RPMI7951 (cell line): ENCODE results near the gene TMEM138. TPM values are rescaled to one million over a fixed set of nuclear protein-coding genes. Genes with fewer than 3 reads are reported as not detected.

Experiments used
- DNase-seq: peaks from one replicate; pipeline ENCODE4 v3.0.0-alpha.2; 2012; ENCODE audit warnings: low read depth
- total RNA-seq: library from RNA; depleted of rRNA; stranded (reverse); fragments of >200 nt; shearing (Covaris generic); gene quantifications from 2 replicates; pipeline ENCODE4 v1.2.3, GENCODE V29; 2014; rRNA removed

TMEM138 gene
- total RNA-seq, 1 experiment from 2014 or later = 99.0 TPM

- DNase-seq = no peak
Measured at GRCh38 chr11:61406067-61406466, 43.9 kb downstream of the TMEM138 start.

DNA sequence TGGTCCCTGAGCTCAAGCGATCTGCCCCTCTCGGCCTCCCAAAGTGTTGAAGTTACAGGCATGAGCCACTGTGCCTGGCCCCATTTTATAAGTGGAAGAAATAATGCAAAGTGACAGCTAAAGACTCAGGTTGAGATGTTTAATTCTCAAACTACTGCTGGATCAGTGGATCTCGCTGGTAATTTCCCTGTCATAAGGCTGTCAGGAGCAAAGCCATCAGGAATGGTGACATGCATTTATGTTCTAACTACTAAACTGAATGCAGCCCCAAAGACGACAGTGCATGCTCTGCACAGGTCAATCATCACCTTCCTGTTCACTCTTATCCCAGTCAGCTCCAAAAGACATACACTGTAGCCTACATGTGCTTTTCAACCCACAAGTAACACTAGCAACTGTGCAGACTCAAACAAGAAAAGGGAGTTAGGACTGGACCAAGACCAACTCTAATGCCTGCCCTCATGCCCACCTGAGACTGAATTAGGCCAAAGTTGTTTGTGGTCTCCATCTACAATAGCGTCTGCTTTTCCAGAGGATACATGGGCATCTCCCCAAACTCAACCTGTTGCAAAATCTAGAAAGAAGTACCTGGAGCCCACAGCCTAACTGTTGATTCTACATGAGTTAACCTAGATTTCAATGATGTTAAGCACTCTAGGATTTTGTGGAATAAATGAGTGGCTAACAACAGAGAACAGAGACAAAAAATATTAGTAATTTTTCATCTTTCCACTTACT is 45.0 kb downstream of the TMEM138 start:
- DNase-seq = no peak

- DNase-seq = no peak
Measured at GRCh38 chr11:61411589-61411988, 49.4 kb downstream of the TMEM138 start.

DNA sequence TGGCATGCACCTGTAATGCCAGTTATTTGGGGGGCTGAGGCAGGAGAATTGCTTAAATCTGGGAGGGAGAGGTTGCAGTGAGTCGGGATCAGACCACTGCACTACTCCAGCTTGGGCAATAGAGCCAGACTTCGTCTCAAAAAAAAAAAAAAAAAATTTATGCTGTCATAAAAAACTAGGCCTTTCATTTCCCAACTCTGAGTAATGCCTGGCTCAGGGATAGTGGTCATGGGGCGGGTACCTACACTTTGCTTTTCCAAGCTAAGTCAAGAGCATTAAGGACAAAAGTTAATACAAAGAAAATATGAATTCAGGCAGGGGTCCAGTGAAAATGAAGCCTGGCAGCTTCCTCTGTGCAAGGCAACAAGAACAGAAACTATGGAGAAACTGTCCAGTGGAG is 51.3 kb downstream of the TMEM138 start:
- no peak for DNase-seq

DNA sequence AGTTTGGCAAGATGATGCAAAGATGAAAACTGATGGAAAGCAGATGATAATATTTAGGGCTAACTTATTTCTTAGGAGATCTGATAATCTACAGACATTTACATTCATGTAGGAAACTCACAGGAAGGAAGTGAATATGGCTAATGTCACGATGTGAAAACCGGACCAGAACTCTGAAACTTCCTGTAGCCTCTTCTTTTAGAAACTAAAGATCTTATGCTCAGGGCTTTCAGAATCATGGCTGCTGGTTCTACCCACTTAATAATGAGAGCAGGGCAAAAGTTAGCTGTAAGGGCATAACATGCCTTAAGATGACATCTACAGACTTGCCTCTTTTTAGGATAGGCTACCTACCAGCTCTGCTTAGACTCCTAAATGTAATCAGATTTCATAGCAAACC is 52.4 kb downstream of the TMEM138 start:
- DNase-seq = no peak

DNA sequence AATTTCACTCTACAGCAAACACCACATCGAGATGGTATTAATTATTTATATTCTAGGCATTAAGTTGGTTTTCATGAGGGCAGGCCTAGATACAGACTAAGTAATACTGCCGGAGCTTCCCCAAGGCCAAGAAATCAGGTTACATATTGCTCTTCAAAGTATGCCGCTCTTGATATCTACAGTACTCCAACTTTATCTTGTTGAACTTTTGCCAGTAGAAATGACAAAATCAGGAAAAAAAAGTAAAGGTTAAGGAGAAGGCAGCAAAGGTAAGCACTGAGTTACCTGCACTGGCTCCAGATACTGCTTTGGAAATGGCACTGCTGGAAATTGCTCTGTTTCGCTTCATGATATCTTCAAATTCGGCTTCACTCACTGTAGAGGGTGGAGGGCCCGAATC is 53.2 kb downstream of the TMEM138 start:
- no peak for DNase-seq

DNA sequence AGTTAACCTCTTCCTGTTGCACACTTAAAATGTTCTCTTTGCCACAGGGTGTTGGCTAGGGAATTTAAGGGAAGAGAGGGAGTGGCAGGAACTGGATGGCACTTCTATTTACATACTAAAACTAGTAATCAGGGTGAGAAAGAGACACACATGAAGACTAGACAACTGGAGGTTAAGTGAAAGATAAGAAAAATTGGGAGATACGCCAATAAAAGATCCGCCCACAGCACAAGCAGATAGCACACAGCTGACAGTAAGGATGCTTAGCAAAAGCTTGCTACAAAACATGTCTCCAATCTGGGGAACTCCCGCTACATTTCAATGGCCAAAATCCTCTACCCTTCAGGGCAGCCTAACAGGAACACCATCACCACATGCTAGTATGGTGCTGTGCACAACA is 54.8 kb downstream of the TMEM138 start:
- no peak for DNase-seq

DNA sequence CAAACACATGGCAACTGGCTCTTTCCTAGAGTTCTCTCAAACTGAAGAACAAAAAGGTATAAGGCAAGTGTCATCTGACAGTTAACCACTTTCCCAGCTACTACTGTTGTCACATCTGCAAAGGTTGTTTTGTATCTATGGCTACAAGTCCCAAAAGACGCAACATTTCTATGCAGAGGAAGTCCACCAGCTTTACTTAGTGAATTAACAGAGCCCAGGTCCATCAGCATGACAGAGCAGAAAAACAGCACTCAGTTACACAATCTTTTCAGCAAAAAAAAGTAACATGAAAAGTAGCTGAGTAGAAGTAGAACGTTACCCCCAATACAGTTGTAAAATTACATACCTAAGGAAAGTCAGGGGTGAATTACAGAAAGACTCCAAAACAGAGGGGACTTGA is 55.5 kb downstream of the TMEM138 start:
- no peak for DNase-seq

DNA sequence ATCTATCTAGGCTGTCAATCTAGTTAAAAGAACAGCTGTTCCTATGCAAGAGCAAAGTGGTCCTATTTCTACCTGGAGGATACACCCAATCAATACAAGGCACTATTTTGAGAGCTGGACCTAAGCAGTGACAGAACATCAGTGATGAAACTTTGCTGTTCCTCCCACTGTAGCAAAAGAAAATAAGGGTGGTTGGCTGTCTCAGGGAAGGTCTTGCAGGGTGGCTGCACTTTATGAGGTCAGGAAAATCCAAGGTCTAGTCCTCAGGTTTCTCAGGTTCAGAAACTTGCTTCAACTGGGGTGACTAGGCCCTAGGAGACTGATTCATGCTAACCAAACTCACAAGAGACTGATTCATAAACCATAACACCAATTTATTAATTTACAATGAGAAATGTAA is 56.0 kb downstream of the TMEM138 start:
- DNase-seq = no peak

Other genes with a start within 250 kb of the TMEM138 start
- 11.5 TPM in 2 replicates for gene VPS37C, start 200.9 kb upstream of the TMEM138 start, total RNA-seq
- 0.39 TPM in 1 of 2 replicates, not detected in the other for gene PGA3, start 158.9 kb upstream of the TMEM138 start, total RNA-seq
- gene PGA4, start 140.0 kb upstream of the TMEM138 start, total RNA-seq = not detected in 2 replicates
- gene PGA5, start 121.2 kb upstream of the TMEM138 start, total RNA-seq = not detected in 2 replicates
- under 0.01 TPM in 1 of 2 replicates, not detected in the other for gene VWCE, start 67.1 kb upstream of the TMEM138 start, total RNA-seq
- gene DDB1, start 29.3 kb upstream of the TMEM138 start, total RNA-seq = 141 and 157 TPM in 2 replicates
- gene TKFC, start 29.1 kb upstream of the TMEM138 start, total RNA-seq = 12.2 and 16.1 TPM in 2 replicates
- 58.5 and 64.4 TPM in 2 replicates for gene CYB561A3, start 492 bp upstream of the TMEM138 start, total RNA-seq
- gene TMEM216, start 30.2 kb downstream of the TMEM138 start, total RNA-seq = 11.2 and 11.3 TPM in 2 replicates
- gene CPSF7, start 67.6 kb downstream of the TMEM138 start, total RNA-seq = 34.3 and 44.0 TPM in 2 replicates
- gene SDHAF2, start 67.8 kb downstream of the TMEM138 start, total RNA-seq = 45.8 and 48.6 TPM in 2 replicates
- not detected in 2 replicates for gene LRRC10B, start 146.4 kb downstream of the TMEM138 start, total RNA-seq
- 0.29 and 0.48 TPM in 2 replicates for gene SYT7, start 218.7 kb downstream of the TMEM138 start, total RNA-seq